H1 (cell line): ENCODE measurements around the gene DAGLA. TPM values are rescaled to one million over a fixed set of nuclear protein-coding genes. Genes with fewer than 3 reads are reported as not detected.

ENCODE experiments used
- CTCF ChIA-PET: fragments of 300-600 bp; sonication (Branson Sonifier 250); formaldehyde crosslinking; loops from one replicate; lab custom pipeline; 2021; ENCODE audit not compliant: partially characterized antibody; lab: Charles Lee
- POLR2A ChIA-PET: fragments of 300-600 bp; sonication (Branson Sonifier 250); formaldehyde crosslinking; loops from one replicate; lab custom pipeline; 2021; ENCODE audit warnings: inconsistent platforms; ENCODE audit not compliant: partially characterized antibody; lab: Charles Lee
- DNase-seq, 2 experiments: peaks; one replicate each; pipeline versions ENCODE4 v3.0.0 to v3.0.0-alpha.2; 2010 to 2022; ENCODE audit warnings: low spot score in 2 of 2, low read depth in 1 of 2, mixed read lengths in 1 of 2
- FAIRE-seq: peaks from 2 replicates; lab custom pipeline; 2011; peaks lifted over from hg19 to GRCh38; lab: Jason Lieb, UNC
- H2AFZ ChIP-seq: 2 replicates; pipeline ENCODE4 v1.8.1; 2012; ENCODE audit warnings: low read length, inconsistent platforms
- H2AK5ac ChIP-seq: 2 replicates; pipeline ENCODE4 v1.6.1; 2013; ENCODE audit warnings: low read depth, low read length
- H2BK120ac ChIP-seq: replicated peaks from 2 replicates; pipeline ENCODE3; 2013; ENCODE audit warnings: low read depth, low read length, inconsistent platforms
- H2BK12ac ChIP-seq: 2 replicates; pipeline ENCODE4 v1.6.1; 2013; ENCODE audit warnings: low read depth, low read length
- H2BK15ac ChIP-seq: 2 replicates; pipeline ENCODE4 v1.6.1; 2013; ENCODE audit warnings: low read length
- H2BK20ac ChIP-seq: 2 replicates; pipeline ENCODE4 v1.6.1; 2013; ENCODE audit warnings: low read length
- H2BK5ac ChIP-seq: 2 replicates; pipeline ENCODE4 v1.6.1; 2013; ENCODE audit warnings: low read depth, low read length
- H3K14ac ChIP-seq: 2 replicates; pipeline ENCODE4 v1.6.1; 2013; ENCODE audit warnings: inconsistent platforms; ENCODE audit not compliant: insufficient read length
- H3K18ac ChIP-seq: 2 replicates; pipeline ENCODE4 v1.6.1; 2013; ENCODE audit warnings: low read length; ENCODE audit errors: extremely low read depth
- H3K23ac ChIP-seq: 2 replicates; pipeline ENCODE4 v1.6.1; 2013; ENCODE audit warnings: inconsistent platforms; ENCODE audit not compliant: insufficient read length
- H3K23me2 ChIP-seq: 2 replicates; pipeline ENCODE4 v1.6.1; 2013; ENCODE audit warnings: low read depth, low read length
- H3K27ac ChIP-seq: 2 replicates; pipeline ENCODE4 v1.6.1; 2011; ENCODE audit warnings: low read depth, low read length, inconsistent platforms
- H3K27me3 ChIP-seq, 4 experiments: replicated peaks in 1 of 4; 1 replicate in 1 of 4; 2 replicates in 3 of 4; pipeline versions ENCODE4 v1.6.1 to v1.8.1; 2011 to 2013; ENCODE audit warnings: low read length in 3 of 4, mild to moderate bottlenecking in 3 of 4, inconsistent platforms in 2 of 4, mixed read lengths in 2 of 4, moderate library complexity in 1 of 4; ENCODE audit not compliant: control insufficient read depth in 3 of 4, insufficient read depth in 3 of 4; ENCODE audit errors: extremely low read depth in 1 of 4
- H3K36me3 ChIP-seq, 4 experiments: 2 replicates each; pipeline versions ENCODE4 v1.6.1 to v1.8.1; 2011 to 2013; ENCODE audit warnings: mild to moderate bottlenecking in 4 of 4, low read length in 3 of 4, moderate library complexity in 2 of 4, control low read depth in 1 of 4, inconsistent platforms in 1 of 4; ENCODE audit not compliant: insufficient read depth in 4 of 4, control insufficient read depth in 2 of 4
- H3K4ac ChIP-seq: replicated peaks from 2 replicates; pipeline ENCODE3; 2013; ENCODE audit warnings: low read length, low read depth, mixed read lengths, inconsistent platforms; ENCODE audit not compliant: insufficient read length
- H3K4me1 ChIP-seq, 4 experiments: replicated peaks in 1 of 4; 1 replicate in 1 of 4; 2 replicates in 3 of 4; pipeline versions ENCODE4 v1.6.1 to v1.8.1; 2011 to 2013; ENCODE audit warnings: low read length in 3 of 4, inconsistent platforms in 2 of 4, mixed read lengths in 1 of 4; ENCODE audit not compliant: insufficient read depth in 4 of 4, control insufficient read depth in 3 of 4
- H3K4me2 ChIP-seq, 2 experiments: 2 replicates each; pipeline versions ENCODE4 v1.6.1 to v1.8.1; 2011 to 2013; ENCODE audit warnings: low read depth in 2 of 2, low read length in 2 of 2, control low read depth in 1 of 2, inconsistent platforms in 1 of 2, mild to moderate bottlenecking in 1 of 2; ENCODE audit not compliant: insufficient read depth in 1 of 2
- H3K4me3 ChIP-seq, 4 experiments: fragments of 200-600, 300-600 bp in 1 of 4; sonication (generic), shearing (Covaris generic), sonication (Bioruptor Twin) in 1 of 4; 2 replicates each; pipeline versions ENCODE4 v1.5.1 to v1.8.1; 2011 to 2016; ENCODE audit warnings: low read length in 4 of 4, low read depth in 3 of 4, control low read depth in 2 of 4, inconsistent platforms in 2 of 4, mild to moderate bottlenecking in 2 of 4, mixed read lengths in 1 of 4, moderate library complexity in 1 of 4; ENCODE audit not compliant: insufficient read depth in 2 of 4; ENCODE audit errors: extremely low read depth in 1 of 4
- H3K56ac ChIP-seq: replicated peaks from 2 replicates; pipeline ENCODE3; 2013; ENCODE audit warnings: low read depth, mild to moderate bottlenecking, mixed read lengths, low read length, inconsistent platforms; ENCODE audit not compliant: insufficient read length
- H3K79me1 ChIP-seq: 2 replicates; pipeline ENCODE4 v1.6.1; 2013; ENCODE audit warnings: low read depth, low read length, control low read depth
- H3K79me2 ChIP-seq, 2 experiments: 2 replicates each; pipeline versions ENCODE4 v1.6.1 to v1.8.1; 2012 to 2013; ENCODE audit warnings: low read length in 2 of 2, mild to moderate bottlenecking in 2 of 2, inconsistent platforms in 1 of 2; ENCODE audit not compliant: insufficient read depth in 2 of 2, control insufficient read depth in 1 of 2
- H3K9ac ChIP-seq, 4 experiments: replicated peaks in 1 of 4; 1 replicate in 1 of 4; 2 replicates in 3 of 4; pipeline versions ENCODE4 v1.6.1 to v1.8.1; 2011 to 2013; ENCODE audit warnings: low read depth in 3 of 4, low read length in 3 of 4, control low read depth in 2 of 4, mild to moderate bottlenecking in 2 of 4, moderate library complexity in 2 of 4, inconsistent platforms in 1 of 4; ENCODE audit errors: extremely low read depth in 1 of 4
- H3K9me3 ChIP-seq, 2 experiments: 2 replicates each; pipeline versions ENCODE4 v1.6.1 to v1.8.1; 2012 to 2013; ENCODE audit warnings: mild to moderate bottlenecking in 2 of 2, moderate library complexity in 2 of 2, control low read depth in 1 of 2, inconsistent platforms in 1 of 2, low read depth in 1 of 2, low read length in 1 of 2, mixed read lengths in 1 of 2; ENCODE audit not compliant: insufficient read depth in 2 of 2
- H4K20me1 ChIP-seq, 2 experiments: replicated peaks in 1 of 2; 2 replicates each; pipeline versions ENCODE3 to v1.8.1; 2011 to 2013; ENCODE audit warnings: inconsistent platforms in 2 of 2, low read length in 2 of 2, mild to moderate bottlenecking in 1 of 2; ENCODE audit not compliant: insufficient read depth in 2 of 2, control insufficient read depth in 1 of 2
- H4K5ac ChIP-seq: 2 replicates; pipeline ENCODE4 v1.6.1; 2013; ENCODE audit warnings: low read length, low read depth, mixed read lengths, inconsistent platforms; ENCODE audit not compliant: insufficient read length
- H4K8ac ChIP-seq: 2 replicates; pipeline ENCODE4 v1.8.0; 2013; ENCODE audit warnings: mild to moderate bottlenecking, moderate library complexity, low read length, inconsistent platforms; ENCODE audit not compliant: insufficient read depth; ENCODE audit errors: extremely low read depth
- H4K91ac ChIP-seq: replicated peaks from 2 replicates; pipeline ENCODE3; 2013; ENCODE audit warnings: low read length, mixed read lengths, inconsistent platforms; ENCODE audit not compliant: insufficient read length
- CREB1 ChIP-seq: IDR thresholded peaks from 2 replicates; pipeline ENCODE4 v1.6.1; 2012; ENCODE audit warnings: inconsistent platforms
- CTCF ChIP-seq, 3 experiments: IDR thresholded peaks; 1 replicate in 2 of 3; 2 replicates in 1 of 3; pipeline versions ENCODE4 v1.5.1 to v1.6.1; 2011; ENCODE audit warnings: low read length in 3 of 3, mild to moderate bottlenecking in 3 of 3, inconsistent platforms in 2 of 3, low read depth in 1 of 3, moderate library complexity in 1 of 3; ENCODE audit not compliant: insufficient read depth in 1 of 3; ENCODE audit errors: control extremely low read depth in 1 of 3
- FOSL1 ChIP-seq: IDR thresholded peaks from 2 replicates; pipeline ENCODE4 v1.6.1; 2011; ENCODE audit warnings: mild to moderate bottlenecking, low read depth, low read length, moderate library complexity; ENCODE audit not compliant: insufficient read depth
- KDM1A ChIP-seq: fragments of 200-600, 300-600 bp; sonication (generic); IDR thresholded peaks from 2 replicates; pipeline ENCODE4 v1.7.1; 2016; ENCODE audit warnings: mild to moderate bottlenecking, low read length, borderline replicate concordance
- WGBS, 2 experiments: shearing (Covaris generic) in 1 of 2; methylation state at CpG; one replicate each; pipeline versions ENCODE4 v1.1.6 to v1.1.7; 2013 to 2015; ENCODE audit warnings: low lambda C conversion rate in 2 of 2, mixed read lengths in 2 of 2, inconsistent platforms in 1 of 2, low coverage in 1 of 2, missing lambda C conversion rate in 1 of 2; ENCODE audit not compliant: insufficient replicate concordance in 2 of 2, insufficient coverage in 1 of 2, insufficient read length in 1 of 2; ENCODE audit errors: extremely low coverage in 1 of 2, missing lambda C conversion rate in 1 of 2; 5-methylcytosine and 5-hydroxymethylcytosine counted together
- polyA plus RNA-seq, 7 experiments: library from polyadenylated mRNA; depleted of rRNA in 3 of 7; stranded (reverse) in 5 of 7; unstranded in 2 of 7; fragments of >200 nt in 5 of 7; fragments of 200-250 nt in 2 of 7; gene quantifications; 1 replicate in 5 of 7; 2 replicates in 1 of 7; 4 replicates in 1 of 7; pipeline versions ENCODE4 v1.2.1 to v1.2.3, GENCODE V29; 2011 to 2013; ENCODE audit warnings: missing spikeins in 2 of 7, mixed read lengths in 2 of 7
- total RNA-seq: library from RNA; stranded (reverse); fragmentation: NEBNext Ultra II Directional; extraction: Animal tissue kit (Norgen Biotek cat#: 25700); gene quantifications from 2 replicates; pipeline ENCODE4 v1.2.1, GENCODE V29; 2021

Gene DAGLA
- total and polyA plus RNA-seq, 2 of the 8 experiments (the other 6 are each of a cell fraction or from before 2014, with no cell fraction given), result 3.6 to 6.6 TPM

GRCh38 chr11:61785837-61786402 is 105.7 kb downstream of the DAGLA start:
- Histone ChIP-seq H3K79me2 (0 out of 4 replicates have a peak, but pooled peaks cover 0 to under 1% of the 10 kb centered on the region in 2 experiments), H4K8ac (no peak overlapping the region), H3K4me1 (peaks cover 0 to 2% (median 0%) of the 10 kb centered on the region in 4 experiments; a peak in 2 of 7 replicates), H3K23ac (no peak overlapping the region), H3K23me2 (no peaks in the 10 kb centered on the region), H2BK15ac (no peak overlapping the region), H3K56ac (no peak overlapping the region), H3K18ac (no peak overlapping the region), H3K9me3 (no peaks in the 10 kb centered on the region), H4K5ac (no peak overlapping the region), H3K79me1 (no peaks in the 10 kb centered on the region; the same call in 1 of the 2 replicates), H3K27ac (no peak overlapping the region), H3K4me3 (no peak overlapping the region), H3K36me3 (peaks cover 25 to 45% (median 33%) of the 10 kb centered on the region in 4 experiments; a peak in 7 of 8 replicates), H3K4me2 (no peak overlapping the region), H2AFZ (no peak overlapping the region), H3K14ac (no peak overlapping the region), H3K9ac (no peak overlapping the region; a peak in 1 of 7 replicates), H2AK5ac (no peak overlapping the region), H2BK20ac (no peak overlapping the region), H2BK12ac (no peak overlapping the region), H3K27me3 (no peaks in the 10 kb centered on the region)
- ChIA-PET CTCF (interaction anchor here (1.7 to 10.5 kb wide), 5 partner anchors 8 to 38 kb away, joined by 8 to 168 read pairs (median 26); no protein-coding TSS in a partner anchor), POLR2A (interaction anchor here (1.2 to 8.2 kb wide), 6 partner anchors 11 to 98 kb away, joined by 3 to 87 read pairs (median 8); no protein-coding TSS in a partner anchor)
- DNase-seq, result no peak
- 94% methylated on average over 11 of the region's 11 CpGs; no CpG with 5 or more reads in 1 of the 2 experiments for WGBS, 2 experiments
- TF ChIP-seq CTCF (IDR thresholded peaks at IDR 0.05; ENCODE audit: control extremely low read depth in 1 of 3, insufficient read depth in 1 of 3, low read depth in 1 of 3, low read length in 3 of 3) (peak in 1 of 3 experiments; percentile 3; a peak in 1 of 4 replicates), CREB1 (no peak), FOSL1 (no peak), KDM1A (no peak)
- TF ChIP-seq, all 59 proteins: peak for 1
- Histone ChIP-seq H2BK120ac (no peak overlapping the region), H2BK5ac (no peak overlapping the region), H4K20me1 (peaks cover 6 to 21% of the 10 kb centered on the region in 2 experiments), H3K4ac (no peak overlapping the region), H4K91ac (no peak overlapping the region)
- no peak for FAIRE-seq
